ENCODE results near the gene UNC79.

UNC79 gene

DNA sequence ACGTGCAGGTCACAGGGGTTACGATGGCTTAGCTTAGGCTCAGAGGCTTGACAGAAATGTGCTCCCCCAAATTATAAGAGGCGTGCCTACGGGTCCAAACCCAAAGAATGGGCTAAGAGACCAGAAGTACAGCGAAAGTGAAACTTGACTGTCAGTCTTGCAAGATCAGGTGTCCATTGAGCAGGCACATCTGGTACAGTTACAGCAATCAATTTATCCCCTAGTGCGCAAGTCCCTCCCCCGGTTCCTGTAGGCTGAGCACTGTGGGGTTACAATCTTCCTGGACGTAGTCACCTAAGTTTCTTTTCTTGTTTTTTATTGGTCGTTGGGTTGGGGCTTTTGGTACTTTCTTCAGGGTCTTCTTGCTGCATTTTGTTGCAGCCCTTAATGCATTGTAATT, 134.2 kb downstream of the UNC79 start:
- DNase-seq = no peak

DNA sequence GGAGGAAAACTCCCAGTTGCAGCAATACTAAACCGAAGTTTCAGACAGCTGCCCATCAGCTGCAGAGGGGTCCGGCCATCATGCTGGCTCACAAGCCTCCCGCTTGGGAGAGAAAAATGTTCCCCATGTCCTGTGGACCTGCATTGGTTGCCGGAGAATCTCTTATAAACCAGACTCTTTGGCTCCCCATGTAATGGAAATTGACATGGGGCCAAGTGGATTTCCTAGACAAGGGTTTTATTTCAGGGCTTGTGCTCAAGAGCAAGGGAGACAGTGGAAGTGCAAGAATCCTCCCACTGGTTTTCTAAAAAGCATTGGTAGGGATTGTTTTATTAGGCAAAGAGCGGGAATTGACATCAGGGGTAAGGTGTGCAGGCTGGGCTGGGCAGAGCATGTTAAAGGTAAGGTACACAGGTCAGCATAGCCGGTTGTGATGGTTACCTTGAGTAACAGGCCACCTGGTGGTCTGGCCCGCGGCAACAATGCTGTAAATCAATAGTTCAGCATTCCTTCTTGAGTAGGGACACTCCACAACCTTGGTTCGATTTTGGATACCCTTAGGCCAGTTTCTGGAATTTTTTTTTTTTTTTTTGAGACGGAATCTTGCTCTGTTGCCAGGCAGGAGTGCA, 135.4 kb downstream of the UNC79 start:
- no peak for DNase-seq

DNA sequence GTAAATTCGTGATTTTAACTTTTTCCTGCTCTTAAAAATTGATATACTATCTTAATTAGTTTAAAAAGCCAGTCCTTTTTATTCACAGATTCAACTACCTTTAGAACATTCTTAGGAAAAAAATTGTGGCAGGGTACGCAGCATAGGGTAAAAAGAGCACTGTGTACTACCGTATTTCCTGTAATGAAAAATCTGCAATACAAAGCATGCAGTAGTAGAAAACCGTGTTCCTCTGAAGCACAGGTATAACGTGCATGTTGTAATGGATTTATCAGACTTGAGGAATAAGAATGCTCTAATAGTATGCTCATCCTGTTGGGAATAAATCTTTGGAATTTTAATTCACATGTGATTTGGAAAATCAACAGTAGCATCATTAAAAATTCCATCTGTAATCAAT, 140.5 kb downstream of the UNC79 start:
- no peak for DNase-seq

DNA sequence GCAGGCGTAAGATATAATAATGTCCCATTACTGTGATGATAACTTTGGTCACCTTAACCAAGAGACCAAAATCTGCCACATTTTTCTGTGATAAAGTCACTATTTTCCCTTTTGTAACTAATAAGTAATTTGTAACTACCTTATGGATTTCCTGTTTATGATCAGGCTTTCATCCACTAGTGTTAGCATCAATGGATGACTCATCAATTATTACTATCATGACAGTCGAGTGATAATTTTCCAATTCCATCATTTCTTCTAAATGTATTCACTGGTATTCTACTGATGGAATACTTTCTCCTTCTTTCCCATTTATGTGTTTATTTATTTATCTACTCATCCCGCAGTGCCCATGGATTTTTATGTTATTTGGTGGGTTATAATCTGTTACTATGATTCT, 148.4 kb downstream of the UNC79 start:
- DNase-seq = no peak

DNA sequence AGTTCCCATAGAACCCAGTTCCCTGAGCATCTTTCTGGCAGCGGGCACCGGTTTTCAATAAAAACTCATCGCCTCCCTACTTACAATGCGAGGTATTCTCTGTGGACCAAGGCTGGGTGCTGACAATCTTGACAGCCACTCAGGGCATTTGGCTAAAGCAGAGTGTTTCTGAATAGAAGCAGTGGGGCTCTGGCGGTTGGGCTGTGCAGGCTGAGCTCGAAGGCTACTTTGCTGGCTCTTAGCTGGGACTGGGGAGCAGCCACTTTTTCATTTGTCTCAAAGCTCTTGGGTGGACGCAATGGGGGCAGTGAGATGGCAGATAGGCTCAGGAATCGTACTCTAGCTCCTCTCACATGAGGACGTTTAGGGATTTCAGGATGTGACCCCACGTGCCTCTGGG, 151.8 kb downstream of the UNC79 start:
- DNase-seq = no peak

DNA sequence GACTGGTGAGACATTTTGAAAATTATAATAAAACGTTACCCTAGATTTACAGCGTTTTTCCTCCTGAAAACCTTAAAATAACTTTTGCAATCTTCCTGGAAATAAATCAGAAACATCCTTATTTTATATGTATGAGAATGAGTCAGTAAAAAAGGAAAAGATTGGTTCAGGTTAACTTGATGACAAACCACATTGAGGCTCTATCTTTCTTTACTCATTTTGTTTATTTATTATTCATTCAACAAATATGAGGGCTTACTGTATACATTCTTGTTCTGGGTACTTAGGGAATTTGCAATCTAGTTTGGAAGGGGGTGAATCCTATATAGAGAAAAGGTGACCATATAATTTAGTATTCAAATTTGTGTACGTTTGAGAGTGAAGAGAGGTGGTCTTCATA, 156.6 kb downstream of the UNC79 start:
- no peak for DNase-seq

DNA sequence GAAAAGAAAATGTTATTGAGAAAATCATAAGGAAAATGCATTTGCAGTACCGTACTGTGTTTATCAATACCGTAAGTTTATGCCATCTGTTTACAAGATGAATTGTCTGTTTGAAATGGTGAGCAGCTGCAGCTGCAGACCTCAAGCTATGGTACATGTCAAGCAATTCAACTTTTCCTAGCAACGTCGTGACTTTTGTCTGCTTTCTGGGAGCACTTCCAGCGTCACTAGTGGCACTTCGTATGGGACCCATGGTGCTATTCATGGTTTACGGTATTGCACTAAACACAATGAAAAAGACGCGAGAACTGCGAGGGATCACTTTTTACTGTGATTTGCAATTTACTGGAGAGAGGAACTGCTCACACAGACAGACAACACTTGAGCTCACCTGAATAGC, 160.8 kb downstream of the UNC79 start:
- DNase-seq = no peak

DNA sequence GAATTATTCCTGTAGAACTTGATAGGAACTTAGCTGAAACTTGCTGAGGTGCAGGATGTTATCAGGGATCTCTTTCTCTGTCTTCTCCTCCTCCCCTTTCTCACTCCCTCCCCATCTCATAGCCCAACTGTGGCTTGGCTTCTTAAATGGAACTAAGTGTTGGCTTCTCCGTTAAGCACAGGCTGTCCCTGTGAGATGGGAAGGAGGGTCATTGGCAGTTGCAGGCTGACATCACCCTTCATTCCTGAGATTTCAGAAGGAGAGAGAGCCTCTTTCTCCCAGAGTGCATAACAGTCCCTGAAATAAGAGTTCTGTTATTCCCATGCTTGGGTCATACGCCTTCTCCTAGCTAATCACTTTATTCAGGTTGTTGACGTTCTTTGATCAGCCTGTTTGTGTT, 162.0 kb downstream of the UNC79 start:
- DNase-seq = no peak

DNA sequence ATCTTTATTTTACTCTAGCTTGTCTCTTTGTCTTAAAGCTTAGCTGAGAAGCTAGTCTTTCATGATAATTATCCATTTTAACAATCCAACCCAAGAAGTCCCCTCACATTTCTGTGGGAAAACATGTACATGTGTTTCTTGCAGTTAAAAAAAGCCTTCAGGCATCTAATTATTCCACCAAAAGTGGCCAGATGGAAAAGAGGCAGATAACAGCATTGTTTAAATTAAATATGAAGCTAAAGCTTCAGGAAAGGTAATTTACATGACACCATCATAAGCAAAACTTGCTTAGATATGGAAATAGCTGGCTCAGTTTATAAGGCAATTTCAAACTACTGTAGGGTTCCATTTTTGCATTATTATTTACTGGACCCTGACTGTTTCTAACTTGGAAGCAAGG, 175.4 kb downstream of the UNC79 start:
- DNase-seq = no peak

DNA sequence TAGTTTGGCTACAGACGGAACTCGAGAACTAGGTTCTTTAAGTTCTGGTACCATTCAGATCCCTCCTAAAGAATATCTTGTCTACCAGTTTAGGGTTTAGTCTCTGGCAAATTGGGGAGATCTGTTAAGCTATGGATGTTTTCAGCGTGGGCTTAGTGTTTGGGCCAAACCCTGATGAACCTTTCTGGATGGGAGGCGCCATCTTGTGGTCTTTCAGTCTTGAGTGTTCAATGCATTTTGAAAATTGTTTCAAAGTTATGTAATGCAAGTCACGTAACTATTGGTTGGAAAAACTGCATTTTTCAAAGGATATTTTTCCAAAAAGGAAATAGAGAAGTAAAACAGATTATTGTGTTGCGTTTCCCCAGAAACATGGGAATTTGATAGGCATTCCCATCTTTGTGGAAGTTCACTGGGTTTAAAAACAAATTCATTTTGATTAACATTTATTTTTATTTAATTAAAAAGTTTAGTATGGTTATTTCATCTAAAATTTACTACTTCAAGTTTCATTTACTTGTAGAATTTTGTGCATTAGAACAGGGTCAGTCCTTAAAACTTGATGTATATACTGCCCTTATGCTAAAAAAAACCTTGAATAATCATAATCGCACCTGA, 188.5 kb downstream of the UNC79 start:
- no peak for DNase-seq

DNA sequence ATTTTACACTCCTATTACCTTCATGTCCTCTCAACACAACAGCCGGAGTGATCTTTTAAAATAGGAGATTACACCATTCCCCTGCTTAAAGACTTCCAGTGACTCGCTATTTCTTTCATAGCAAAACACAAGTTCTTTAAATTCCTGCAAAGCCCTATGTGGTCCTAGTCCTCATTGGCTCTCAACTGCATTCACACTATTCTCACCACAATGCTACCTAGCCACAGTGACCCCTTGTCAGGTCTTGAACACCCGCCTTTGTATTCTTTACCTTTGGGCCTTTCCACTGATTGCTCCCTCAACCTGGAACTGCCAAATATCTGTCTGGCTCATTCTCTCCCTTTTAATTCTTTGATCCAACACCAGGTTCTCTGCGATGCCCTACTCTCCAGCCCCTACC, 197.3 kb downstream of the UNC79 start:
- no peak for DNase-seq

DNA sequence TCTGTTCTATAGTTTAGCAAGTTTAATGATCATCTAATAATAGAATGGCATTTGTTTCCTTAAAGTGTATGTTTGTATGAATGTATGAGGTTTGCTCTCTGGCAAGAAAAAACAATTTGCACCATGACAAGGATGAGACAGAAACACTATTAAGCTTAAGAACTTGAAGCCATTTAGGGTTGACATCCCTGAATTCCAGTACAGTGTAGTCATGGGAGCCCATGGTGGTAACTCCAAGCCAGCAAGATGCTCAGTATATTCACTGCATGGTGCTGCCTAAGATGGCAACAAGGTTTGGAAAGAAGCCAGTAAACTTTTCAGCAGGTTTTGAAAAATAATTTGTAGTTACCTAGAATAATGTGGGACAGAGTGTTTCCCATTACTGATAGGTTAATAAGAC, 198.9 kb downstream of the UNC79 start:
- DNase-seq = no peak

DNA sequence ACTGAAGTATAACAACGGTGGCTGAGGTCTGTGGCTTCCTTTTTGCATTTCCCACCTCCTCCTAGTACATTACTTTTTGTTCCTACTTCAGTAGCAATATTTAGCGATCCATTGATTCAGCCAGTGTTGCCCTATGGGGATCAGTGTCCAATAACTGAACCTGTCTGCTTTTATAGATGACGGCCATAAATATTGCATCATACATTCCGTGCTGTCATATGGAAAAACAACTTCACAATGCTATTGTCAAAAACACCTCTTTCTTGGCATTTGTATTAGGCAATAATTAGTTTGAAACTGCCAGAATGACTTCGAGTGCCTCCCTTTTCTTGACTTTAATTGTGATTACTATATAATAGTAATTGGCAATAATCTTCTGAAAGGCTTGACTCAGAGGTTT, 208.1 kb downstream of the UNC79 start:
- no peak for DNase-seq

DNA sequence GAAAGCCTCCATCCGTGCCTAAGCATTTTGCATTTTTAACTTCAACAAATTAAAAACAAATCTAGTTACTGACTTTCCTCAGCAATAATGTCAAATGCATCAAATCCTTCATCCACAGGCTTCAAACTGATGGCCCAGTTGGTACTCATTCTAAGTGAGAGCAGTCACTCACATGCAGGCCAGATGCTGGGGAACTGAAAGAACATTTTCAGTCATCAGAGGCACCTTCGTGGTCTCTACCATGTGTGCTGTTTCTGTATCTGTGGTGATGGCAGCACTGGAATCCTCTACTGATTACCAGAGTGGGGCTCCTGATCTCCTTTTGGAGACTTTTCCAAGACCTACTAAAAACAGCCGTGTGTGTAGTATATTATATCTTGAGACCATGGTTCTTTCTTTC, 212.4 kb downstream of the UNC79 start:
- no peak for DNase-seq

DNA sequence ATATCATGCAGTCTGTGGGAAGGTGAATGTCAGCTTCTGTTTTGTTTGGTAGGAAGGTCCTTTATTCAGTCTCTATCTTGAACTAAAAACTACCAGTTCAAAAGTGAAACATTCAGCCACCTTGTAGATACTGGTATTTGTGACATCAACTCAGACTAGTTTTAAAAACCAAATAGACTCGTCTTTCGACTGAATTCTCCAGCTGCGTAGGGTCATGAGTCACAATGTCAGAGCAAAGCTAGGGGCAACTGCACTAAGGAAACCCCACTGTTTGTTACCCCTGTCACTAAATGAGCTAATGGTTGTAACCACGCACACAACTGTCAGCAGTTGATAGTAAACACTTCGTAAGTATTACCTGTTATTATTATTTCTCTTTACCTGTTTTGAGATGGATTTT, 212.9 kb downstream of the UNC79 start:
- no peak for DNase-seq

DNA sequence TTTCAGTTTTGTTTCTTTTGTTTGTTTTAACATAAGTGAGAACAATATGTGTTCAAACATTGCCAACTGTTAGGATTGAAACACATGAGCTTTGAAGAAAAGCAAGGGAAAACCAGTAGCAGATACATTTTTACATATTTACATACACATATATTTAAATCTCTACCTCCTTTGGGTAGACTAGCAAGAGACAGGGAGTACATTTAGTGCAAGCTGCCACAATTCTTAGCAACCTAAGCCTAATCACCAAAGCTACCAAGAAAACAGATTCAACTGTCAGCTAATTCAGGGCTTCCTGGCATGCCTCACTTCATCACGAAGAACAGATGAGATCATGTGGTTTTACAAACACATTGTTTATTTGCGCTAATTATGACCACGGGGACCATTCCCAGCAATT, 214.5 kb downstream of the UNC79 start:
- no peak for DNase-seq

DNA sequence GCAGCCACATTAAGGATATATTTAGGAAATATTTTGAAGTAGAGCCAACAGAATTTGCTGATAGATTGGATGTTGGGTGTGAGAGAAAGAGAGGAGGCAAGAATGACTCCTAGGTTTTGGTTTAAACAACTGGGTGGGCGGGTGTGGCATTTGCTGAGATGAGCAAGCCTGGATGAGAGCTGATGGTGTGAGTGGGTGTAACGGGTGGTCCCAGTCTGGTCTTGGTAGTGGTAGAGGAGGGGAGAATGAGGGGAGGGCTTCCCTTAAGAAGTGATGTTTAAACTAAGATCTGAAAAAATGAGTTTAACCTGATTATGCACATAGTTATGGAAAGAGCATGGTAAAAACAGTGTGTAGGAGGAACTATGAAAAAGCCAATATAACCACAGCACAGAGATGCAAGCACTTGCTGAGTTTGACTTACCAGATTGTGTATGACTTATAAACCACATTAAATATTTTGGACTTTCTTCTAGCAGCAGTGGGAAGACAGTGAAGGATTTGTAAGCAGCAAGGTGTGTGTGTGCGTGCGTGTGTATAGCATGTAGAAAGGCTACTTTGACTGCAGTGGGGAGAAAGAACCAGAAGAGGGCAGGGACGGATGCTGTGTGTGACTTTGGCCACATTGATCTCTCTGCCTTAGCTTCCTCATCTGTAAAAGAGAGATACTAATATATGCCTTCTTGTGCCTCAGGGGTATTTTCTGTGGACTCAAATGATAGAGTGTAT, 217.9 kb downstream of the UNC79 start:
- DNase-seq = peak; percentile 17

DNA sequence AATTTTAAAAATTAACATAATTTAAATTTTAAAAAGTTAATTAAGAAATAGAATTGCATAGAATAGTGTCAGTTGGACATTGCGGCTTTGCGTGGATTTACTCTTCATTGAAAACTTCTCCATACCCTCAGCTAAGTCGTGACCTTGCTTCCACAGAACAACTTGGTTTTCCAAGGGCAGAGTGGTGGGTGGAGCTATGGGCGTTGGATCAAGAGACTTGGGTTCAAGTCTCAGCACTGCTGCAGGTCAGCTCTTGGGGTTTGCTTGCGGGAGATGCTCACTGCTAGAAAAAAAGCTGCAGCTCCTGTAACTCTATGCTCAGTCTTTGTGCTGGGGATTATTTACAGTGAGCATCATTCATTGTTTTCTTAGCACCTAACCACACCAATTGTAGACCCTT, 223.9 kb downstream of the UNC79 start:
- no peak for DNase-seq

DNA sequence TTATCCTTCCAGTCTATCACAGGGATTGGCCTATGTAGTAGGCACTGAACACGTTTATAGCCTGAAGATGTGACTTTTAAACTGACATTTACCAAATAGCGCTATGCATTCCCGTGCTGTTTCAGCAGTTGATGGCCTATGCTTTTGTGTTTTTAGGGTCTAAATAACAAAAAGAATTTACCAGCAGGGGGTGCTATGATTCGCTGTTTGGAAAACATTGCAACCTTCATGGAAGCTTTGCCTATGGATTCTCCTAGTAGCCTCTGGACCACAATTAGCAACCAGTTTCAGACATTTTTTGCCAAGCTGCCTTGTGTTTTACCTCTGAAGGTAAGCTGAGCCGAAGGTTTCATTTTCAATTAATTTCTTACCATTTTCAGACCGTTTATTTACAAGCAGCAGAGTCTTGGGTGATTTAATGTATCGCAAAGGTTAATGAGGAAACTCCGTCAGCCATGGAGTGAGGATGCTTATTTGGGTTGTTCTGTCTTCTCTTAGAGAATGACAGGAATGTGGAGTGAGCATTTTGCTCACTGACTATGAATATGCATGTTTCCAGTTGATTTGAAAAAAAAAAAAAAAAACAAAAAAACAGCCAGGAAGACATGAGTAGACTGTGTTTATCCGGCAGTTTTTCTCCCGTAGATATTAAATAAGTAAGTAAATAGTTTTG, 224.5 kb downstream of the UNC79 start:
- DNase-seq = no peak

DNA sequence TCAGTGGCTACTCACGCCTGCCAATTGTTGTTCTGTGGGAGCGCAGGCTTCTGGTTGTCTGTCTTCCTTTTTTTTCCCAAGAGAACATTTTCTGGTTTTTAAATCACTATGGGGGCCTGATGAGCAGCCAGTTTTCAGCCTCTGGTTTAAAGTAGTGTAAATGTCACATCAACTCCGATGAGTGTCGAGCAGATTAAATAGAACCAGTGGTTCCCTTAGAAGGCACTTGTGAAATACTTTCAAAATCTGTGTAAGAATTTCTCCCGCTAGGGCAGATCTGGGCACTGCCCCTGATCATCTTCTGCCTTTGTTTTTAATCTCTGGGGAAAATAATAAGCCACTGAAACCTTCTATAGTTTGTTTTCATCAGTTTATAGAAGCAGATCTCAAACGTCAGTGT, 227.1 kb downstream of the UNC79 start:
- no peak for DNase-seq

DNA sequence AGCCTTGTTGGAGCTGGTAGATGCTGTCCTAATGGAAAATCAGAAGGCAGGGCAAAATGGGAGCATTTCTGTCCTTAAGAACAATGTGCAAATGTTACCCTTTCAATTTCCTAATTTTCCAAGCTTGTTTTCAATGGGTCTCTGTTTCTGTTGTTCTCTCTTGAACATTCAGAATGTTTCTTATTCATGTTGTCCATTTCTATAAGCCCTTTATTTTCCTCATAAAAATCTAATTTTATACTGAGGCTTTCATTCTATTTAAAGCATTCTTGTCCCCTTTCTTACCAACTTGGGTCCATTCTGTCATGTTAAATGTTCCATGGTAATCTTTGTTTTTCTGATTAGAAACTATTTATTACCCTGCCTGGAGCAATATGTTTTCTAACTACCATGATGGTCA, 232.6 kb downstream of the UNC79 start:
- DNase-seq = no peak

DNA sequence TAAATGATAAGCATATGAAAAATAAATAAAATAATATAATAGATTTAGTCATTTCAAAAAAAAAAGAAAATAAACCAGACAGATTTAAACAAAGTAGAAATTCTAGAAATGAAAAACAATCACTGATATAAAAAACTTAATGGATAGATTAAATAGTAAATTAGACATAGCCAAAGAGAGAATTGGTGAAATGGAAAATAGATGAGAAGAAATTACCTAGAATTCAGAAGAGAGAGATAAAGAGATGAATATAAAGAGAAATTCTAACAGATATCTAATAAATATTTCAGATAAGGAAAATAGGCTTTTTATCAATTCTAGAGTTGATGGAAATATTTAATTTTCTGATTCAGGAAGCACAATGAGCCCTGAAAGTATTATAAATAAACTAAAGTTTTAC, 234.4 kb downstream of the UNC79 start:
- no peak for DNase-seq

DNA sequence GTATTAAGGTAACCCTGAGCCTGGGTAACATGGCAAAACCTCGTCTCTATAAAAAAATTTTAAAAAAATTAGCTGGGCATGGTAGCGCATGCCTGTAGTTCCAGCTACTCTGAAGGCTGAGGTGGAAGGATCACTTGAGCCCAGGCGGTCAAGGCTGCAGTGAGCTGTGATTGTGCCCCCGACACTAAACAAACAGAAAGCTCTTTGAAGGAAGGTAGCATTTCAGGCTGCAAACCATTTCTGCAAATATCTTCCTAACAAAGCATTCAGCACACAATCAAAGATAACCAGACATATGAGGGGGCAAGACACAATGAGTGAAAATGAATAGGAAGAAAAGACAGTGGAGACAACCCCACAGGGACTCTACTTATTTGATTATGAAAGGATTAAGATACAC, 238.9 kb downstream of the UNC79 start:
- DNase-seq = no peak

DNA sequence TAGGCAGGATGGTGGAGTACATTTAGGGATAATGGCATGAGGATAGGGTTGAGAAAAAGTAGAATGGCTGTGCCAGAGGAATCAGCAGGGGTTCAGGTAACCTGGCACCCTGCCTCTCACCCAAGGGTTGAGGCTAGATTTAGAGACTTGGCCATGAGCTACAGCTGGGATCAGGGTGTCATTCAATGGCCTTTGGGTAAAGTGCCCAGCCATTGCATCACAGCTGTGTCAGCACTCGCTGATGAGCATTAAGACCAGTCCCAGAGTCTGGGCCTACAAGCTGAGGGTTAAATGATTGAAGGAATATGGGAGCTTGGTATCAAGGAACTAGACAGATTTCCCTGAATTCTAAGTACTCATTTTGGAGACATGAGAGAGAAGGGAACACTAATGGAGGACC, 243.6 kb downstream of the UNC79 start:
- DNase-seq = no peak
